Activated T-helper 9 cell treated with anti-CD3 and anti-CD28 coated beads, Interleukin-2, amount 50 U/mL, for 16 hours (primary cell): Measurements from ENCODE around the gene ESYT1.
A peak's percentile ranks its signal among the peaks of the same experiment; 100 is the strongest.
"Not testable (repeated sequence)": the region's sequence is repeated elsewhere in the genome, so short reads cannot be mapped to it uniquely, and the experiment has no call there.

ENCODE experiments used
- DNase-seq: peaks from one replicate; pipeline ENCODE4 v3.0.0-alpha.2; 2020; ENCODE audit warnings: low read depth

Gene ESYT1

GRCh38 chr12:56104109-56104814, 23.8 kb upstream of the ESYT1 start, which contains the start of gene PA2G4:
Gene PA2G4 (plus strand): TSS chr12:56104559. CDS start chr12:56104738, 179 bp downstream.
- DNase-seq: peak; percentile 95

GRCh38 chr12:56104815-56105608, 23.1 kb upstream of the ESYT1 start:
- peak; percentile 15 for DNase-seq

GRCh38 chr12:56105609-56105902, 22.5 kb upstream of the ESYT1 start:
- no peak for DNase-seq

GRCh38 chr12:56107242-56107641, 20.8 kb upstream of the ESYT1 start:
- no peak for DNase-seq

- no peak for DNase-seq
Observed at GRCh38 chr12:56110571-56110970, 17.5 kb upstream of the ESYT1 start.

GRCh38 chr12:56114084-56114483, 14.0 kb upstream of the ESYT1 start:
- no peak for DNase-seq

- no peak for DNase-seq
Observed at GRCh38 chr12:56115329-56115728, 12.7 kb upstream of the ESYT1 start.

- DNase-seq: peak; percentile 90
Observed at GRCh38 chr12:56116267-56117081, 11.6 kb upstream of the ESYT1 start, which contains the start of gene RPL41. Gene RPL41 (plus strand): TSS chr12:56116633.

GRCh38 chr12:56117082-56117706, 10.9 kb upstream of the ESYT1 start:
- DNase-seq: not testable (repeated sequence)

GRCh38 chr12:56117778-56118687, 10.0 kb upstream of the ESYT1 start, which contains the start of gene ZC3H10:
Gene ZC3H10 (plus strand): TSS chr12:56118266. CDS start chr12:56120563, 2,297 bp downstream.
- peak; percentile 96 for DNase-seq

- no peak for DNase-seq
Observed at GRCh38 chr12:56118688-56119357, 9.2 kb upstream of the ESYT1 start.

GRCh38 chr12:56119361-56119796, 8.7 kb upstream of the ESYT1 start:
- peak; percentile 38 for DNase-seq

- no peak for DNase-seq
Observed at GRCh38 chr12:56120158-56120846, 7.8 kb upstream of the ESYT1 start.

- DNase-seq: no peak
Observed at GRCh38 chr12:56121204-56121870, 6.7 kb upstream of the ESYT1 start.

GRCh38 chr12:56122637-56123036, 5.4 kb upstream of the ESYT1 start:
- DNase-seq: no peak

- DNase-seq: no peak
Observed at GRCh38 chr12:56124133-56124532, 3.9 kb upstream of the ESYT1 start.

- DNase-seq: no peak
Observed at GRCh38 chr12:56126732-56127239, 1.3 kb upstream of the ESYT1 start.

- no peak for DNase-seq
Observed at GRCh38 chr12:56127485-56127887, 581 bp upstream of the ESYT1 start.

- DNase-seq: no peak
Observed at GRCh38 chr12:56128670-56129205, 671 bp downstream of the ESYT1 start.
